Measurements from ENCODE around the gene SULT1C3.

DNA sequence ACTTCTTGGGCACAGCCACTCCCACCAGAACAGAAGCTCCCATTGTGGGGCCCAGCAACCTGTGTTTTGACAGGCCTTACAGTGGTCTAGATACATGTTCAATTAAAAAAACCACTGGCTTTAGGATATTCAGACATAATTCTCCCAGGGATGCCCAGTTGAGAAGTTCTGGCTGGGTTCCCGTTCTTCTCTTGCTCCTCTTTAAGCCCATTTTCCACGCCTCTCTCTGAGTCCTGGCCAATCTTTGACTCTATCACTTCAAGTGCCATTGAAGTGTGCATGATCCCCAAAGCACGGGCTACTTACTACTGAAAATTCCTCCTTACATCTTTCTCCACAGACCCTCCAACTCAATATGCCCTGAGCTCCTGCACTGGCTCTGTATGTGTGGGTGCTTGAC lies 17.5 kb upstream of the SULT1C3 start:
- TF ChIP-seq POLR2AphosphoS5 (IDR thresholded peaks at IDR 0.05; ENCODE audit: low read depth, low read length) (no peak), SIN3A (IDR thresholded peaks at IDR 0.05; ENCODE audit: borderline replicate concordance, insufficient read depth, low read length) (no peak)
